Tibial artery (tissue), 4 donors: ENCODE measurements around the gene LYST.
"Not testable (repeated sequence)": the region's sequence is repeated elsewhere in the genome, so short reads cannot be mapped to it uniquely, and the experiment has no call there.

ENCODE experiments used
- DNase-seq, 2 donors: peaks; one replicate each; pipeline ENCODE4 v3.0.0-alpha.2; 2019
- H3K27ac ChIP-seq, 2 donors: fragments of 200-600 bp; sonication (generic) in 1 of 2; 1 replicate in 1 of 2; 2 replicates in 1 of 2; pipeline ENCODE4 v1.5.1; 2018 to 2019; ENCODE audit warnings: mild to moderate bottlenecking in 1 of 2
- H3K27me3 ChIP-seq, 2 donors: fragments of 200-600 bp; sonication (generic) in 1 of 2; one replicate each; pipeline versions ENCODE4 v1.5.1 to v1.6.0; 2016 to 2019
- H3K36me3 ChIP-seq, 3 donors: fragments of 200-600 bp; sonication (generic) in 2 of 3; one replicate each; pipeline ENCODE4 v1.5.1; 2016 to 2019; ENCODE audit warnings: mild to moderate bottlenecking in 2 of 3
- H3K4me1 ChIP-seq, 4 donors: fragments of 200-600 bp; sonication (generic) in 2 of 4; 1 replicate in 3 of 4; 2 replicates in 1 of 4; pipeline ENCODE4 v1.5.1; 2016 to 2019
- H3K4me3 ChIP-seq, 2 donors: fragments of 200-600 bp; sonication (generic) in 1 of 2; 1 replicate in 1 of 2; 2 replicates in 1 of 2; pipeline ENCODE4 v1.5.1; 2018 to 2019; ENCODE audit warnings: mild to moderate bottlenecking in 2 of 2
- H3K9me3 ChIP-seq, 3 donors: fragments of 200-600 bp; sonication (generic) in 1 of 3; one replicate each; pipeline ENCODE4 v1.5.1; 2016 to 2019
- intact Hi-C: fragments of 100-400 bp; cut with DNase I; formaldehyde crosslinking; loops from one replicate; pipeline ENCODE4 v1.15.0; 2023; ENCODE audit warnings: low total_unique reads
- TF ChIP-seq, protein P1 (sequence below), 2 experiments: fragments of 200-600 bp in 1 of 2; fragments of 450-650 bp in 1 of 2; IDR thresholded peaks; one replicate each; pipeline ENCODE4 v1.5.1; 2017 to 2019; ENCODE audit warnings: antibody characterized with exemption in 2 of 2, mild to moderate bottlenecking in 1 of 2, moderate library complexity in 1 of 2

Gene LYST, protein sequence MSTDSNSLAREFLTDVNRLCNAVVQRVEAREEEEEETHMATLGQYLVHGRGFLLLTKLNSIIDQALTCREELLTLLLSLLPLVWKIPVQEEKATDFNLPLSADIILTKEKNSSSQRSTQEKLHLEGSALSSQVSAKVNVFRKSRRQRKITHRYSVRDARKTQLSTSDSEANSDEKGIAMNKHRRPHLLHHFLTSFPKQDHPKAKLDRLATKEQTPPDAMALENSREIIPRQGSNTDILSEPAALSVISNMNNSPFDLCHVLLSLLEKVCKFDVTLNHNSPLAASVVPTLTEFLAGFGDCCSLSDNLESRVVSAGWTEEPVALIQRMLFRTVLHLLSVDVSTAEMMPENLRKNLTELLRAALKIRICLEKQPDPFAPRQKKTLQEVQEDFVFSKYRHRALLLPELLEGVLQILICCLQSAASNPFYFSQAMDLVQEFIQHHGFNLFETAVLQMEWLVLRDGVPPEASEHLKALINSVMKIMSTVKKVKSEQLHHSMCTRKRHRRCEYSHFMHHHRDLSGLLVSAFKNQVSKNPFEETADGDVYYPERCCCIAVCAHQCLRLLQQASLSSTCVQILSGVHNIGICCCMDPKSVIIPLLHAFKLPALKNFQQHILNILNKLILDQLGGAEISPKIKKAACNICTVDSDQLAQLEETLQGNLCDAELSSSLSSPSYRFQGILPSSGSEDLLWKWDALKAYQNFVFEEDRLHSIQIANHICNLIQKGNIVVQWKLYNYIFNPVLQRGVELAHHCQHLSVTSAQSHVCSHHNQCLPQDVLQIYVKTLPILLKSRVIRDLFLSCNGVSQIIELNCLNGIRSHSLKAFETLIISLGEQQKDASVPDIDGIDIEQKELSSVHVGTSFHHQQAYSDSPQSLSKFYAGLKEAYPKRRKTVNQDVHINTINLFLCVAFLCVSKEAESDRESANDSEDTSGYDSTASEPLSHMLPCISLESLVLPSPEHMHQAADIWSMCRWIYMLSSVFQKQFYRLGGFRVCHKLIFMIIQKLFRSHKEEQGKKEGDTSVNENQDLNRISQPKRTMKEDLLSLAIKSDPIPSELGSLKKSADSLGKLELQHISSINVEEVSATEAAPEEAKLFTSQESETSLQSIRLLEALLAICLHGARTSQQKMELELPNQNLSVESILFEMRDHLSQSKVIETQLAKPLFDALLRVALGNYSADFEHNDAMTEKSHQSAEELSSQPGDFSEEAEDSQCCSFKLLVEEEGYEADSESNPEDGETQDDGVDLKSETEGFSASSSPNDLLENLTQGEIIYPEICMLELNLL (N-terminal part only)

DNA sequence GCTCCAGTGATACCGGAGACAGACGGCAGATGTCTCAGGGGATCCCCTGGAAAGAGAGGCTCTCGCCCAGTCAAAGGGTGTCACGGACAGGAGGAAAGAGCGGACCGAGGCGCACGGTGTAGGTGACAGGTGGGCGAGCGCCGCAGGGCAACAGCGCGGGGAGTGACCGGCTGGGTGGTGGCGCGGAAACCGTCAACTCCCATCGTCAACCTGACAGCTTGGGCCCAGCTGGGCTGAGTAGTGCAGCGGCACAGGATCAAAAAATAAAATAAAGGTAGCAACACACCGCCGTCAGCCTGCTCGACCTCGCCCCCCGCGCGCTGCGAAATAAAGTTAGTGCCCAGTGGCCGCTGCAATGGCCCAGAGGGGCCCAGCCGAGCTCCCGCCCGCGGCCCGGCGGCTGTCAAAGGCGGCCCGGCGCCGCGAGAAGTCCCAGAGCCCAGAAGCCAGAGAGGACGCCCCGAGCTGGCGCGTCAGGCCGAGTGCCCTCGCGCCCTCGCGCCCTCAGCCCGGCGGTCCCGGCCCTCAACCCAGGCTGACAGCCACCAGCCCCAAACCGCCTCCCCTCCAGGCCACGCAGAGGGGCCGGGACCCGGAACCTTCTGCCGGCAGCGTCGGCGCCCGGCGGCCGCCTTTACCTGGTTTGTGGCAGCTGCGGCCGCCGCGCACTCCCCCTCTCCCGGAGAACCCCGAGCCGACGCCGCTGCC is at the start of gene LYST:
LYST (minus strand) TSS at position 702 of the 708 bp plus-strand sequence. CDS start 36,489 bp downstream, outside the sequence.
- peaks cover 0 to 27% (median 16%) of the 10 kb centered on the region in 4 donors for H3K4me1 ChIP-seq
- peak within 1 kb of the TSS; percentile 95 to 99 for H3K27ac ChIP-seq
- H3K27me3 ChIP-seq, result no peaks in the 10 kb centered on the region
- H3K9me3 ChIP-seq, result no peaks in the 10 kb centered on the region
- peak; percentile 40 to 68 for DNase-seq
- TF ChIP-seq, protein P1, sequence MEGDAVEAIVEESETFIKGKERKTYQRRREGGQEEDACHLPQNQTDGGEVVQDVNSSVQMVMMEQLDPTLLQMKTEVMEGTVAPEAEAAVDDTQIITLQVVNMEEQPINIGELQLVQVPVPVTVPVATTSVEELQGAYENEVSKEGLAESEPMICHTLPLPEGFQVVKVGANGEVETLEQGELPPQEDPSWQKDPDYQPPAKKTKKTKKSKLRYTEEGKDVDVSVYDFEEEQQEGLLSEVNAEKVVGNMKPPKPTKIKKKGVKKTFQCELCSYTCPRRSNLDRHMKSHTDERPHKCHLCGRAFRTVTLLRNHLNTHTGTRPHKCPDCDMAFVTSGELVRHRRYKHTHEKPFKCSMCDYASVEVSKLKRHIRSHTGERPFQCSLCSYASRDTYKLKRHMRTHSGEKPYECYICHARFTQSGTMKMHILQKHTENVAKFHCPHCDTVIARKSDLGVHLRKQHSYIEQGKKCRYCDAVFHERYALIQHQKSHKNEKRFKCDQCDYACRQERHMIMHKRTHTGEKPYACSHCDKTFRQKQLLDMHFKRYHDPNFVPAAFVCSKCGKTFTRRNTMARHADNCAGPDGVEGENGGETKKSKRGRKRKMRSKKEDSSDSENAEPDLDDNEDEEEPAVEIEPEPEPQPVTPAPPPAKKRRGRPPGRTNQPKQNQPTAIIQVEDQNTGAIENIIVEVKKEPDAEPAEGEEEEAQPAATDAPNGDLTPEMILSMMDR (IDR thresholded peaks at IDR 0.05), result peak in 1 of 2 experiments; percentile 24
- peak within 1 kb of the TSS; percentile 83 to 100 for H3K4me3 ChIP-seq
- no peaks in the 10 kb centered on the region for H3K36me3 ChIP-seq
- intact Hi-C loops, result loop anchor here (5.0 kb wide), 1 partner anchor 51 kb away; no protein-coding TSS in a partner anchor

DNA sequence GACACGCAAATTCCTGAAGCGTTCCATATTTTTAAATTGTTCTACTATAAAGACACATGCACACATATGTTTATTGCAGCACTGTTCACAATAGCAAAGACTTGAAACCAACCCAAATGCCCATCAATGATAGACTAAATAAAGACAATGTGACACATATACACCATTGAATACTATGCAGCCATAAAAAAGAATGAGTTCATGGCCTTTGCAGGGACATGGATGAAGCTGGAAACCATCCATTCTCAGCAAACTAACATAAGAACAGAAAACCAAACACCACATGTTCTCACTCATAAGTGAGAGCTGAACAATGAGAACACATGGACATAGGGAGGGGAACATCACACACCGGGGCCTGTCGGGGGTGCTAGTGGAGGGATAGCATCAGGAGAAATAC is 48.8 kb upstream of the LYST start:
- DNase-seq, H3K27me3 ChIP-seq, H3K27ac ChIP-seq, H3K36me3 ChIP-seq, H3K4me3 ChIP-seq, H3K9me3 ChIP-seq: not testable (repeated sequence)
- H3K4me1 ChIP-seq, result peaks cover 0 to 24% (median 15%) of the 10 kb centered on the region in 4 donors
- intact Hi-C loops, result loop anchor here (5.0 to 10.0 kb wide), 2 partner anchors 48 to 59 kb away; partner anchors contain the start of gene LYST

DNA sequence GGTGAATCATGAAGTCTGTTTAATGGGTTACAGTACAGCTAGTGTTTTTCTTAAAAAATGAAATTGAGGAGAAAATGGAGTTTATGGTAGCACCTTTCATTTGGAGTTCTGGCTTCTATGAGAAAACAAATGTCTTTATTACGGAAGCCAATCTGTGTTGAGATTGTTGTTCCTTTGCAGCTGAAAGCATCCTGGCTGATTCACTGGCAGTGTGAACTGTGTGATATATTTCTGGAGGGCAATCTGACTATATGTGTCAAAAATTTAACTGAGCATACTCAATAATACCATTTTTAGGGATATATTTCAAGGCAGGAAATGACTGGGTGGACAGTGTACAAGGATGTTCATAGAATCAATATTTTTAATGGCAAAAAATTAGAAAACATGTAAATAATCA is 46.6 kb upstream of the LYST start:
- intact Hi-C loops, result loop anchor here (10.0 kb wide), 1 partner anchor 61 kb away; no protein-coding TSS in a partner anchor
- H3K27me3 ChIP-seq, result no peaks in the 10 kb centered on the region
- DNase-seq, result no peak

DNA sequence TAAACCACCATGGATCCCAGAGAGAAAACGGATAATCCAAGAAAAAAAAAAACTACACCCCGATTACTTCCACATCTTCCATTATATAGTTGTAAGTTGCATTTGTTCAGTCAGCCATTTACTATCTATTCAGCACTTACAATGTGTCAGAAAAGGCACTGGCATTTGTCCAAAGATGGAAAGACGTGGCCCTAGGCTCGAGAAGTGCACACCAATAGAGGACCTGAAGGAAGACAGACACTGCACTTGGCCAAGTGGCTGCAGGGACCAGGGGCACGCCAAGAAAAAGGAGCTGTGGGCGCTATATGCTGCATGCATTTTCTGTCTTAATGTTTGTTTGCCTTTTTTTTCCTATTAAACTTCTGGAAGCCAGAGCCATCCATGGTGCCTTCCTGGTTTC is 45.2 kb upstream of the LYST start:
- Histone ChIP-seq H3K4me3 (no peak overlapping the region), H3K27me3 (no peaks in the 10 kb centered on the region), H3K27ac (no peak overlapping the region), H3K4me1 (peaks cover 0 to 33% (median 21%) of the 10 kb centered on the region in 4 donors), H3K36me3 (no peaks in the 10 kb centered on the region), H3K9me3 (no peaks in the 10 kb centered on the region)
- TF ChIP-seq, protein P1 (IDR thresholded peaks at IDR 0.05), result no peak
- intact Hi-C loops, result loop anchor here (10.0 kb wide), 1 partner anchor 63 kb away; no protein-coding TSS in a partner anchor
- no peak for DNase-seq

More for the DNA sequence above, 46.6 kb upstream of the LYST start:
- Histone ChIP-seq H3K36me3 (no peaks in the 10 kb centered on the region), H3K9me3 (no peaks in the 10 kb centered on the region), H3K27ac (no peak overlapping the region), H3K4me1 (peaks cover 0 to 44% (median 28%) of the 10 kb centered on the region in 4 donors), H3K4me3 (no peak overlapping the region)
- TF ChIP-seq, protein P1 (IDR thresholded peaks at IDR 0.05), result no peak

DNA sequence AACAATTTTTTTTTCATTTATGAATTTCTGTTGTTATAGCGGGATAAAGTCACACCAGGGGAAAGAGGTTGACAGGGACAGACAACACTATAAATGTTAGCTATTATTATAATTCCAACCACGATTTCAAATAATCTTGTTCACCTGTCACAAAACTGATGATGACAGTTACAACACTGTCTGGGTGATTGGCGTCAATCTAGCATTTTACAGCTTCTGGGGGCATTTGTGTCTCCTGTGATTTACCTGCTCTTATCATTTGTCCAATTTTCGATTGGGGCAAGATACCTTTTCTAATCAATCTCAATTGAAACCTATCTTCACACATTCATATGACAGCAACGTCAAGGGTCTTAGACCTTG is 44.6 kb upstream of the LYST start:
- Histone ChIP-seq H3K36me3 (no peaks in the 10 kb centered on the region), H3K9me3 (no peaks in the 10 kb centered on the region), H3K4me1 (peaks cover 0 to 30% (median 18%) of the 10 kb centered on the region in 4 donors), H3K4me3 (no peak overlapping the region), H3K27ac (peak overlapping the region; percentile 74 to 82), H3K27me3 (no peaks in the 10 kb centered on the region)
- TF ChIP-seq, protein P1 (IDR thresholded peaks at IDR 0.05), result no peak
- intact Hi-C loops, result loop anchor here (10.0 kb wide), 1 partner anchor 64 kb away; no protein-coding TSS in a partner anchor
- no peak for DNase-seq
